Erythroblast (primary cell): ENCODE results near the gene ANK2.

Experiments
- GATA1 ChIP-seq: IDR thresholded peaks from 2 replicates; pipeline ENCODE4 v1.6.1; 2011; ENCODE audit warnings: low read depth, mild to moderate bottlenecking, control low read depth, low read length, moderate library complexity
- POLR2A ChIP-seq: IDR thresholded peaks from 2 replicates; pipeline ENCODE4 v1.6.1; 2011; ENCODE audit warnings: mild to moderate bottlenecking, low read length

DNA sequence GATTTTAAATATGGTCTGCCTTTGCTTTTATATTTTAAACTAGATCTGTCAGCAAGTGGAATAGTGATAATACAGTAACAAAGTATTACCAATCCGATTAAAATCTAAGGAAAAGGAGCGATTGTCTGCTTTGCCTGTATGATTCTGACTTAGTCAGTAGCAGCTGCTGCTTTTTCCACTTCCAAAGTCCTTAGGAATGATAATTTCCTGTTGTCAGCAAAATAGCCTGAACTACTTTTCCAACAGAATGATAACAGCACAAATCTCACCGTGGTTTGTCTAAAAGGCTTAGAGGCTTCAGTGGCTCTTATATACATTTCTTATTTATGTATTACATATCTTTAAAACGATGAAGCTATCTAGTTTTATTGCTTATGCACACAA, 290.0 kb downstream of the ANK2 start:
- TF ChIP-seq POLR2A (no peak), GATA1 (no peak)
